Measurements from ENCODE around the gene C5orf24.

DNA sequence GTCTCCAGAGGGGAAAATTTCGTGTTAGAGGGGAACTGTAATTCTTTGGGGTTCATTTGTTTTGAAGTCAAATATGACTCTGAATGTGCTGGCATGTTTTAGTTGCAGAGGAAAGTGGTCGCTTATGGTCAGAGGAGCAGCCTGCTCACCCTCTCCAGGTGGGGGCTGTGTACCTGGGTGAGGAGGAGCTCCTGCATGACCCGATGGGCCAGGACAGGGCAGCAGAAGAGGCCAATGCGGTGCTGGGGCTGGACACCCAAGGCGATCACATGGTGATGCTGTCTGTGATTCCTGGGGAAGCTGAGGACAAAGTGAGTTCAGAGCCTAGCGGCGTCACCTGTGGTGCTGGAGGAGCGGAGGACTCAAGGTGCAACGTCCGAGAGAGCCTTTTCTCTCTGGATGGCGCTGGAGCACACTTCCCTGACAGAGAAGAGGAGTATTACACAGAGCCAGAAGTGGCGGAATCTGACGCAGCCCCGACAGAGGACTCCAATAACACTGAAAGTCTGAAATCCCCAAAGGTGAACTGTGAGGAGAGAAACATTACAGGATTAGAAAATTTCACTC, 41.9 kb downstream of the C5orf24 start:
- TF ChIP-seq POLR2A (IDR thresholded peaks at IDR 0.05) (no peak), CTCF (IDR thresholded peaks at IDR 0.05) (no peak)

Data from Peyer's patch (tissue), 4 donors.